ENCODE data around the gene RPL41.

Gene RPL41

GRCh38 chr12:56157201-56158028, 41.0 kb downstream of the RPL41 start:
- H3K27ac ChIP-seq = peak overlapping the region; percentile 90
- TF ChIP-seq CTCF (IDR thresholded peaks at IDR 0.05) (no peak), ZFX (IDR thresholded peaks at IDR 0.05; ENCODE audit: borderline replicate concordance) (no peak)

GRCh38 chr12:56158029-56158925, 41.8 kb downstream of the RPL41 start, which contains the start of gene MYL6:
Gene MYL6, plus strand, starts transcription at chr12:56158359. Its CDS starts 43 bp downstream, at chr12:56158402.
- H3K27ac ChIP-seq = peak within 1 kb of the TSS; percentile 90

GRCh38 chr12:56158926-56159461, 42.6 kb downstream of the RPL41 start:
- peak overlapping the region; percentile 90 for H3K27ac ChIP-seq
- TF ChIP-seq CTCF (IDR thresholded peaks at IDR 0.05) = no peak

More at GRCh38 chr12:56158029-56158925, 41.8 kb downstream of the RPL41 start, which contains the start of gene MYL6:
- TF ChIP-seq CTCF (IDR thresholded peaks at IDR 0.05) = peak; percentile 31
- no peak for TF ChIP-seq ZFX (IDR thresholded peaks at IDR 0.05; ENCODE audit: borderline replicate concordance)

GRCh38 chr12:56159482-56160192, 43.2 kb downstream of the RPL41 start:
- peak overlapping the region; percentile 90 for H3K27ac ChIP-seq
- TF ChIP-seq CTCF (IDR thresholded peaks at IDR 0.05) (no peak), ZFX (IDR thresholded peaks at IDR 0.05; ENCODE audit: borderline replicate concordance) (no peak)

- TF ChIP-seq ZFX (IDR thresholded peaks at IDR 0.05; ENCODE audit: borderline replicate concordance) (no peak), CTCF (IDR thresholded peaks at IDR 0.05) (no peak)
- H3K27ac ChIP-seq = peak overlapping the region; percentile 90
Measured at GRCh38 chr12:56160193-56160763, 43.8 kb downstream of the RPL41 start.

GRCh38 chr12:56160894-56161689, 44.7 kb downstream of the RPL41 start:
- no peak for TF ChIP-seq CTCF (IDR thresholded peaks at IDR 0.05)
- no peak for TF ChIP-seq ZFX (IDR thresholded peaks at IDR 0.05; ENCODE audit: borderline replicate concordance)
- H3K27ac ChIP-seq = peak overlapping the region; percentile 90

Data from 22Rv1 (cell line).